Cardiac fibroblast (primary cell): Measurements from ENCODE around the gene LRRC23.
A peak's percentile ranks its signal among the peaks of the same experiment; 100 is the strongest.
"Not testable (repeated sequence)": the region's sequence is repeated elsewhere in the genome, so short reads cannot be mapped to it uniquely, and the experiment has no call there.

Source experiments
- DNase-seq, 2 donors: peaks; one replicate each; pipeline versions ENCODE4 v3.0.0 to v3.0.0-alpha.2; 2010; ENCODE audit warnings: low read depth in 2 of 2
- H3K4me3 ChIP-seq, 2 donors: replicated peaks in 1 of 2; 1 replicate in 1 of 2; 2 replicates in 1 of 2; pipeline ENCODE4 v1.5.1; 2011; ENCODE audit warnings: low read depth in 2 of 2, low read length in 2 of 2, mild to moderate bottlenecking in 2 of 2, moderate library complexity in 1 of 2
- TF ChIP-seq, protein P1 (sequence below): IDR thresholded peaks from one replicate; pipeline ENCODE4 v1.5.1; 2011; ENCODE audit warnings: low read depth, mild to moderate bottlenecking, low read length, inconsistent platforms

LRRC23 gene

GRCh38 chr12:6873094-6874014 is 31.3 kb upstream of the LRRC23 start, which contains the start of gene SPSB2:
Gene SPSB2, minus strand, starts transcription at chr12:6873303. Its CDS starts 402 bp downstream, at chr12:6872901.
- TF ChIP-seq, protein P1, sequence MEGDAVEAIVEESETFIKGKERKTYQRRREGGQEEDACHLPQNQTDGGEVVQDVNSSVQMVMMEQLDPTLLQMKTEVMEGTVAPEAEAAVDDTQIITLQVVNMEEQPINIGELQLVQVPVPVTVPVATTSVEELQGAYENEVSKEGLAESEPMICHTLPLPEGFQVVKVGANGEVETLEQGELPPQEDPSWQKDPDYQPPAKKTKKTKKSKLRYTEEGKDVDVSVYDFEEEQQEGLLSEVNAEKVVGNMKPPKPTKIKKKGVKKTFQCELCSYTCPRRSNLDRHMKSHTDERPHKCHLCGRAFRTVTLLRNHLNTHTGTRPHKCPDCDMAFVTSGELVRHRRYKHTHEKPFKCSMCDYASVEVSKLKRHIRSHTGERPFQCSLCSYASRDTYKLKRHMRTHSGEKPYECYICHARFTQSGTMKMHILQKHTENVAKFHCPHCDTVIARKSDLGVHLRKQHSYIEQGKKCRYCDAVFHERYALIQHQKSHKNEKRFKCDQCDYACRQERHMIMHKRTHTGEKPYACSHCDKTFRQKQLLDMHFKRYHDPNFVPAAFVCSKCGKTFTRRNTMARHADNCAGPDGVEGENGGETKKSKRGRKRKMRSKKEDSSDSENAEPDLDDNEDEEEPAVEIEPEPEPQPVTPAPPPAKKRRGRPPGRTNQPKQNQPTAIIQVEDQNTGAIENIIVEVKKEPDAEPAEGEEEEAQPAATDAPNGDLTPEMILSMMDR: no peak
- peak within 1 kb of the TSS; percentile 78 to 86 for H3K4me3 ChIP-seq
- peak; percentile 94 to 98 for DNase-seq

DNA sequence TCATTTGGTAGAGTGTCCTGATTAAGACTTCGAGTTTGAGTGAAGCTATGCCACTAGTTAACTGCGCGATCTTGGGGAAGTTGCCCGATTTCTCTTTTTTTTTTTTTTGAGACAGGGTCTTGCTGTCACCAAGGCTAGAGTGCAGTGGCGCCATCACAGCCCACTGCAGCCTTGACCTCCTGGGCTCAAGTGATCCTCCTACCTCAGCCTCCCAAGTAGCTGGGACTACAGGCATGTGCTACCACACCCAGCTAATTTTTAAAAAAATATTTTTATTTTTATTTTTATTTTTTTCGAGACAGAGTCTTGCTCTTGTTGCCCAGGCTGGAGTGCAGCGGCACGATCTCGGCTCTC is 30.6 kb upstream of the LRRC23 start:
- not testable (repeated sequence) for DNase-seq
- peak overlapping the region; percentile 78 to 86 for H3K4me3 ChIP-seq

GRCh38 chr12:6879824-6880223 is 24.8 kb upstream of the LRRC23 start:
- not testable (repeated sequence) for DNase-seq, H3K4me3 ChIP-seq

DNA sequence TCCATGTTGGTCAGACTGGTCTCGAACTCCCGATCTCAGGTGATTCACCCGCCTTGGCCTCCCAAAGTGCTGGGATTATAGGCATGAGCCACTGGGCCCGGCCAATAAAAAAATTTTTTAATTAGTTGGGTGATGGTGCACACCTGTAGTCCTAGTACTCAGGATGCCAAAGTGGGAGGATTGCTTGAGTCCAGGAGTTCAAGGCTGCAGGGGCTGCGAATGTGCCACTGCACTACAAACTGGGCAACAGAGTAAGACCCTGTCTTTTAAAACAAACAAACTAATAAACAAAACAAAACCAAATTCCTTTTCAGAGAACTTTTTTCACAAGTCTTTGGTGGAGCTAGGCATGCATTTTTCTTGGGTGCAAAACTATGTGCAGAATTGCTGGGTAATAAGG is 21.4 kb upstream of the LRRC23 start:
- no peak for DNase-seq
- H3K4me3 ChIP-seq: no peak overlapping the region
- TF ChIP-seq, protein P1: no peak

- TF ChIP-seq, protein P1: no peak
- no peak for DNase-seq
- H3K4me3 ChIP-seq: no peak overlapping the region
These were observed 20.9 kb upstream of the LRRC23 start for GRCh38 chr12:6883683-6884082.

- TF ChIP-seq, protein P1: no peak
- H3K4me3 ChIP-seq: no peak overlapping the region
- DNase-seq: no peak
These were observed 20.1 kb upstream of the LRRC23 start for GRCh38 chr12:6884539-6884938.

DNA sequence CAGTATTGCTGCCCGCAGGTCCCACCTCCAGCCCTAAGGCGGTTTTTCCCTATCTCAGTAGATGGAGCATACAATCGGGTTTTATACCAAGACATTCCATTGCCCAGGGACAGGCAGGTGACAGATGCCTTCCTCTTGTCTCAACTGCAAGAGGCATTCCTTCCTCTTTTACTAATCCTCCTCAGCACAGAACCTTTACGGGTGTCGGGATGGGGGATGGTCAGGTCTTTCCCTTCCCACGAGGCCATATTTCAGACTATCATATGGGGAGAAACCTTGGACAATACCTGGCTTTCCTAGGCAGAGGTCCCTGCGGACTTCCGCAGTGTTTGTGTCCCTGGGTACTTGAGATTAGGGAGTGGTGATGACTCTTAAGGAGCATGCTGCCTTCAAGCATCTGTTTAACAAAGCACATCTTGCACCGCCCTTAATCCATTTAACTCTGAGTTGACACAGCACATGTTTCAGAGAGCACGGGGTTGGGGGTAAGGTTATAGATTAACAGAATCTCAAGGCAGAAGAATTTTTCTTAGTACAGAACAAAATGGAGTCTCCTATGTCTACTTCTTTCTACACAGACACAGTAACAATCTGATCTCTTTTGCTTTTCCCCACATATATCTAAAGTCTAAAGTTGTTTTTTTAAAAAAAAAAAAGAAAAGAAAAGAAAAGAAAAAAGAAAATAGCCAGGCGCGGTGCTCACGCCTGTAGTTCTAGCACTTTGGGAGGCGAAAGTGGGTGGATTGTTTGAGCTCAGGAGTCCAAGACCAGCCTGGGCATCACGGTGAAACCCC is 18.2 kb upstream of the LRRC23 start:
- not testable (repeated sequence) for H3K4me3 ChIP-seq, DNase-seq

- no peak for DNase-seq
- no peak overlapping the region for H3K4me3 ChIP-seq
- TF ChIP-seq, protein P1: no peak
These were observed 17.2 kb upstream of the LRRC23 start for GRCh38 chr12:6887460-6887859.
